Activated naive CD4-positive, alpha-beta T cell treated with Interleukin-2 at 50 U/mL for 16 hours (primary cell): ENCODE results near the gene CENATAC.
"Not testable (repeated sequence)": the region's sequence is repeated elsewhere in the genome, so short reads cannot be mapped to it uniquely, and the experiment has no call there.

ENCODE experiments used
- DNase-seq: peaks from one replicate; pipeline ENCODE4 v3.0.0-alpha.2; 2020

CENATAC gene

DNA sequence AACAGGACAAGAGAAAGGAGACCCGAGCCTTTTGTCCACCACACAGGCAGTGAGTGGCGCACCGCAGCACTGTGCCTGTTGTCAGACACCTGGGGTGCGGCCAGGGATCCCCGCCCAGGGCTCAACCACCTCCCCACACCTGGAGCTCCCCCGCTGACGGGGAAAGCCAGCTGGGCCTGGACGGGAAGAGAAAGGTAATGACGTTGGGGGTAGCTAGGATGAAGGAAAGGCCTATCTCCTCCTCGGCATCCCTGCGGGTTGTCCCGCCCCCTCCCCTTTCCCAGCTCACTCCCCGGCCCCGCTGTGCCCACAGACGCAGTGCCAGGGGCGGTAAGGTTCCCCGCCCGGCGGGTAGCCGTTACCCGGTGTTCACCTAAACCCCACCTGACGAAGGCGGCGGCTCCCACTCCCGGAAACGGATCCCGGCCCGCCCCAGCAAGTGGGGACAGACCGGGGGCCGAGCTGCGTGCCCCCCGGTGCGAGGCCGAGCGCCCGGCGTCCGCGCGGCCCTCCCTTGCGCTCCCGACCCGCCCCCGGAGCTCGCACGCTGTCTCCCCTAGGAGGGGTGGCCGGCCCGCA is 58.6 kb downstream of the CENATAC start:
- DNase-seq, result peak; percentile 50

DNA sequence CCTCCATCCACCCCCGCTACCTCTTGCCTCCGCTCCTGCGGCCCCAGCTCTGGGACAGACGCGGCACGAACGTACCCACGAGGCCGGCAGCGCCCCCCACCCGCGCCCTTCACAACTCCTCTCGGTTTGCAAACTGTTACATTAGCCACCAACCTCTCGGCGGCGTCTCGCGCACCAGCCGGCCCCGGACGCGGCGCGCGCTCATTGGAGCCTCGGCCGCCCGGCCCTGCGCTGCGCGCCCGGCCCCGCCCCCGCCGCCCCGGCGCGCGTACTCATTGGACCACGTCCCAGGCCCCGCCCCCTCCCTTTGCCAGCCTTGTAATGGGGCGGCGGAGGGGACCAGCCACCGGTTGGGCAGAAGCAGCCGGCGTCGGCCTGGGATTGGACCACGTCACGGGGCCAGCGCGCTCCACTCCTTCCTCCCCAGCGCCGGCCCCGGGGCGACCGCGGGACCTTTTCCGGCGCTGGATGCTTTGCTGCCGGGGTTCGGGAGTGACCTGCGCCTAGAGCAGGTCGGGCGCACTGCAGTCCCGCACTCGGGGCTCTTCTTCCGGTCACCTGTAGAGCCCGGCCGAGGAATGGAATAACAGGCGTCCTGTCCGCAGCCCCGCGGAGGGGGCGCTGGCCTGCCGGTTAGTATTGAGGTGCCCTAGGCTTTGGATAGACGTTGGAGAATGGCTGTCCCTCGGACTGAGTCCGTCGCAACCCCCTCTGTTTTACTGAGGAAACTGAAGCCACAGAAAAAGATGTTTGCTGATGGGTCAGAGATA is 59.2 kb downstream of the CENATAC start, which contains the start of gene HYOU1:
HYOU1 (minus strand) TSS at position 206 of the 770 bp plus-strand sequence. CDS start 1,045 bp downstream, outside the sequence.
- DNase-seq, result peak; percentile 98

DNA sequence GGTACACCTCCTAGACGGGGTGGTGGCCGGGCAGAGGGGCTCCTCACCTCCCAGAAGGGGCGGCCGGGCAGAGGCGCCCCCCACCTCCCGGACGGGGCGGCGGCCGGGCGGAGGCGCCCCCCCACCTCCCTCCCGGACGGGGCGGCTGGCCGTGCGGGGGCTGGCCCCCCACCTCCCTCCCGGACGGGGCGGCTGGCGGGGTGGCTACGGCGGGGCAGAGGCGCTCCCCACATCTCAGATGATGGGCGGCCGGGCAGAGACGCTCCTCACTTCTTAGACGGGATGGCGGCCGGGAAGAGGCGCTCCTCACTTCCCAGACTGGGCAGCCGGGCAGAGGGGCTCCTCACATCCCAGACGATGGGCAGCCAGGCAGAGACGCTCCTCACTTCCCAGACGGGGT is 61.2 kb downstream of the CENATAC start:
- DNase-seq, result not testable (repeated sequence)

DNA sequence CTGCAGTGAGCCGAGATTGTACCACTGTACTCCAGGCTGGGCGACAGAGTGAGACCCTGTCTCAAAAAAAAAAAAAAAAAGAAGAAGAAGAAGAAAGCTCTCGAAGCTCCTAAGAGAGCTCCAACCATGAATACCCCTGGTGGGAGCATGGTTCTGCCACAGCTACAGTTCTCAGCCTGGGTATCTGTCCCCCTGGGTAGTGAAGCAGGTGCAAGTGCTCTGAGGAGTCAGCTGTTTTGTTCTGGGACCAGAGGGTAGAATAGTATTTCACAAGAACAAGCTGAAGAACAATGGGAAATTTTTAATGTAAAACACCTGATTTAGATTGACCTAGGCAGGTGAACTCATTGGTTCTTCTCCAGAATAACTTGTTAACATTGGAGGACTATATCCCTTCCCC is 63.3 kb downstream of the CENATAC start:
- DNase-seq, result no peak

DNA sequence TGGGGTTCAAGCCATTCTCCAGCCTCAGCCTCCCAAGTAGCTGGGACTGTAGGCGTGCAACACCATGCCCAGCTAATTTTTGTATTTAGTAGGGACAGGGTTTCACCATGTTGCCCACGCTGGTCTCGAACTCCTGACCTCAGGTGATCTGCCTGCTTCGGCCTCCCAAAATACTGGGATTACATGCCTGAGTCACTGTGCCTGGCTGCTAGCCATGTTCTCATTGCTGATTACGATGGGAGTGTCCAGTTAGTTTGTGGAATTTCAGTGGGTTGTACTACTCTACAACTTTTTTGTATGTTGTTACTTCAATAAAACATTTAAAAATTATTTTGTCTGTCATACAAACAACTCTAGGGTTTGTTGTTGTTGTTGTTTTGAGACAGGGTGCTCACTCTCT is 64.8 kb downstream of the CENATAC start:
- DNase-seq, result no peak

DNA sequence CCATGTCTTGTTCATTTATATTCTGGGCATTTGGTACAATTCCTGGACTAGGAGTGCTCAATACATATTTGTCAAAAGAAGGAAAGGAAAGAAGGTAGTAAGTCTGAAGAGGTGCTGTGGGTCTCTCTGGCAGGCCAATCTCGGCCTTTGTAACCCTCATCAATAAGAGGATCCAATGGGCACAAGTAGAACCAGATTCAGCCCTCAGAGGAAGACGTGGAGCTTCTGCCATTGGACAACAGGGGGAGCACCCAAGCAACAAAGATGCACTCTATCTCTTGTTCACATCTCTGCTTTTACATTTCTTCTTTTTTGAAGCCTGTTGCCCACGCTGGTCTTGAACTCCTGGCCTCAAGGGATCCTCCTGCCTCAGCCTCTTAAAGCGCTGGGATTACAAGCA is 67.4 kb downstream of the CENATAC start:
- DNase-seq, result peak; percentile 38
